Erythroblast (primary cell): Measurements from ENCODE around the gene DSCAML1.

Source experiments
- GATA1 ChIP-seq: IDR thresholded peaks from 2 replicates; pipeline ENCODE4 v1.6.1; 2011; ENCODE audit warnings: low read depth, mild to moderate bottlenecking, control low read depth, low read length, moderate library complexity
- POLR2A ChIP-seq: IDR thresholded peaks from 2 replicates; pipeline ENCODE4 v1.6.1; 2011; ENCODE audit warnings: mild to moderate bottlenecking, low read length

DNA sequence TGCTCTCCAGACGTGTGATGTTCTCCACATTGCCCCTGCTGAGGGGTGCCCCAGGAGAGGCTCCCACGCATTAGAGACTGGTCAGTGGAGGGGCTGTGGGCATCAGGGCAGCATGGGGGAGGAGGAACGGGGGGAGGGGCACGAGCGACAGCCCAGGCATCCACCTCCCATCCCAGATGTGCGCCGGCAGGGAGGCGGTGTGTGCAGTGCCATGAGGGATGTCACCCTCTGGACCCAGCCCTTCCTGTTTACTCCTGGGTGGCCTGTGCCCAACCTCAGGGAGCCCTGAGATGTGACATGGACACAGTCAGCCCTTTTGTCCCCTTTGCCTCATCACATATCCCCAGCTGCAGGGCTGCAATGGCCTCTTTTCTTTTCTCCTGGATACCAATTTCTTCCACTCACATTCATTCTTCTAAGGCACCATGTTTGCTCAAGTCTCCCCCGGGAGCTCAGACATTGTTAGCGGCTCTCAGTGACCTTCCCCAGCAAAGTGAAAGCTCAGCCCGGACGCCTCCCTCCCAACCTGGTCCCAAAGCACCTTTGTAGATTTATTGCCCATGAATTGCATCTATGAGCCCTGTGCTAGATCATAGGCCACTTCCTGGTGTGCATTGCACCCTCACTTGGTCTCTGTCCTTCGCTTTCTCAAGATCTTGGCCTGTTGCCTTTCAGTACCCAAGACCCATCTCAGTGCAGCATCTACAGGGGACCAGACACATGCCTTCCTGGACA lies 318.7 kb downstream of the DSCAML1 start:
- TF ChIP-seq POLR2A: no peak
- no peak for TF ChIP-seq GATA1
